H1 (cell line): Measurements from ENCODE around the gene RIMBP2. TPM values are rescaled to one million over a fixed set of nuclear protein-coding genes. Genes with fewer than 3 reads are reported as not detected.

Experiments
- GTF2F1 ChIP-seq: IDR thresholded peaks from 2 replicates; pipeline ENCODE4 v1.6.1; 2012; ENCODE audit warnings: low read depth, low read length, improper control_type of control experiment, borderline replicate concordance
- SUZ12 ChIP-seq: fragments of 200-600 bp; sonication (generic); IDR thresholded peaks from 2 replicates; pipeline ENCODE4 v1.6.1; 2012; ENCODE audit warnings: mild to moderate bottlenecking, inconsistent platforms, low read length, moderate library complexity, mixed read lengths
- TAF7 ChIP-seq: optimal IDR thresholded peaks from 2 replicates; pipeline ENCODE3; 2011; ENCODE audit warnings: low read depth, mild to moderate bottlenecking, inconsistent platforms, low read length, moderate library complexity, borderline replicate concordance
- polyA plus RNA-seq, 7 experiments: library from polyadenylated mRNA; depleted of rRNA in 3 of 7; stranded (reverse) in 5 of 7; unstranded in 2 of 7; fragments of >200 nt in 5 of 7; fragments of 200-250 nt in 2 of 7; gene quantifications; 1 replicate in 5 of 7; 2 replicates in 1 of 7; 4 replicates in 1 of 7; pipeline versions ENCODE4 v1.2.1 to v1.2.3, GENCODE V29; 2011 to 2013; ENCODE audit warnings: missing spikeins in 2 of 7, mixed read lengths in 2 of 7
- total RNA-seq: library from RNA; stranded (reverse); fragmentation: NEBNext Ultra II Directional; extraction: Animal tissue kit (Norgen Biotek cat#: 25700); gene quantifications from 2 replicates; pipeline ENCODE4 v1.2.1, GENCODE V29; 2021

The RIMBP2 gene
- total and polyA plus RNA-seq, 2 of the 8 experiments (the other 6 are each of a cell fraction or from before 2014, with no cell fraction given) = 0.18 to 0.65 TPM

DNA sequence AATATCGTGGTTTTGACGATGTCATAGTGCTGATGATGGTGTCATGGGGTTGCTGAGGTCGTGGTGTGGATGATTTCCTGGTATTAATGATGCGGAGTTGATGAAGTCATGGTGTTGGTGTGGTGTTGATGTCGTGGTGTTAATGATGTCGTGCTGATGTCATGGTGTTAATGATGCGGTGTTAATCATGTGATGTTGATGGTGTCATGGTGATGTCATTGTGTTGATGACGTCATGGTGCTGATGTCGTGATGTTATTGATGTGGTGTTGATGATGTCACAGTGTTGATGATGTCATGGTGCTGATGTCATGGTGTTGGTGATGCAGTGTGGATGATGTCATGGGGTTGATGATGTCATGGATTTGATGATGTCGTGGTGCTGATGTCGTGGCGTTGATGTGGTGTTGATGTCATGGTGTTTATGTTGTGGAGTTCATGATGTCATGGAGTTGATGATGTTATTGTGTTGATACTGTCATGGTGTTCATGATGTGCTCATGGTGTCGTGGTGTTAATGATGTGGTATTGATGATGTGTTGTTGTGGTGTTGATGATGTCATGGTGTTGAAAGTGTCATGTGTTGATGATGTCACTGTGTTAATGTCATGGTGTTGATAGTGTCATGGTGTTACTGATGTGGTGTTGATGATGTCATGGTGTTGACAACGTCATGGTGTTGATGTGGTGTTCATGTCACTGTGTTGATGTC lies 48.5 kb upstream of the RIMBP2 start (continued):
- TF ChIP-seq TAF7 (no peak), GTF2F1 (no peak), SUZ12 (no peak)
